GM10266 (cell line): ENCODE data around the gene CPAMD8.
"Not testable (repeated sequence)": the region's sequence is repeated elsewhere in the genome, so short reads cannot be mapped to it uniquely, and the experiment has no call there.

Source experiments
- DNase-seq: peaks from one replicate; pipeline ENCODE4 v3.0.0; 2012; ENCODE audit errors: extremely low spot score
- TF ChIP-seq, protein P1 (sequence below): IDR thresholded peaks from 2 replicates; pipeline ENCODE4 v1.5.1; 2012; ENCODE audit warnings: mild to moderate bottlenecking, low read depth; ENCODE audit not compliant: control insufficient read depth, insufficient read depth; ENCODE audit errors: missing control alignments

Gene CPAMD8

DNA sequence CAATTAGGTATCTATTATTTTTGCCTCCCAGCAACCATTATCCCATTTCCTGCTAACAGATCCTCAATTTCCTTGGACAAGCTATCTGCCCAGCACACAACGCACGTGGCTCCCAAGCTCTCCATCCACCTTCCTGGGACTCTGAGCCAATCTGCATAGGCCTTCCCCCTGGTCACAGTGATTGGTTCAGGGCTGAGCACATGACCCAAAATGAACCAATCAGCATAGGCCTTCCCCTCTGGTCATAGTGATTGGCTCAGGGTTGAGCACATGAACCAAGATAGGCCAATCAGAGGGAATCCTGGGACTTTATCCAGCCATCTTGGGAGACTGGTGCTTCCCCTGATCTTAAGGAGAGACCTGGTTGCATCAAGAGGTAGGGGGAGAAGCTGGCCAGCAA lies 5.8 kb downstream of the CPAMD8 start:
- TF ChIP-seq, protein P1, sequence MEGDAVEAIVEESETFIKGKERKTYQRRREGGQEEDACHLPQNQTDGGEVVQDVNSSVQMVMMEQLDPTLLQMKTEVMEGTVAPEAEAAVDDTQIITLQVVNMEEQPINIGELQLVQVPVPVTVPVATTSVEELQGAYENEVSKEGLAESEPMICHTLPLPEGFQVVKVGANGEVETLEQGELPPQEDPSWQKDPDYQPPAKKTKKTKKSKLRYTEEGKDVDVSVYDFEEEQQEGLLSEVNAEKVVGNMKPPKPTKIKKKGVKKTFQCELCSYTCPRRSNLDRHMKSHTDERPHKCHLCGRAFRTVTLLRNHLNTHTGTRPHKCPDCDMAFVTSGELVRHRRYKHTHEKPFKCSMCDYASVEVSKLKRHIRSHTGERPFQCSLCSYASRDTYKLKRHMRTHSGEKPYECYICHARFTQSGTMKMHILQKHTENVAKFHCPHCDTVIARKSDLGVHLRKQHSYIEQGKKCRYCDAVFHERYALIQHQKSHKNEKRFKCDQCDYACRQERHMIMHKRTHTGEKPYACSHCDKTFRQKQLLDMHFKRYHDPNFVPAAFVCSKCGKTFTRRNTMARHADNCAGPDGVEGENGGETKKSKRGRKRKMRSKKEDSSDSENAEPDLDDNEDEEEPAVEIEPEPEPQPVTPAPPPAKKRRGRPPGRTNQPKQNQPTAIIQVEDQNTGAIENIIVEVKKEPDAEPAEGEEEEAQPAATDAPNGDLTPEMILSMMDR: no peak
- no peak for DNase-seq

DNA sequence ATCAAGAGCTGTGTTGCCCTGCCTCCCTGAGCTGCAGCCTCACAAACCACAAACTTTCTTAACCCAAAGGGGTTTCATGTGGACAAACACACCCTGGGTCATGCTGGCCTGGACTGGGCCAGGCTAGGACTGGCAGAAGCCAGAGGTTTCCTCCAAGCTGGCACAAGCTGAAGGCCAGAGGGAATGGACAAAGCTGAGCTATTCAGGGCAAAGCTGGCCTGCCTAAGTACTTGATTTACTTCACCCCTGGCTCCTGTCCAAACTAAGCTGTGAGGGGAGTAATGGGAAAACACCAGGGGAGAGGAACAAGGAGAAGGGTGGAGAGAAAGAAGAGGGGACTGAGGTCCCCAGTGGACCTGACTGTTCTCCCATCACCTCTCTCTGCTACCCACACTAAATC lies 6.2 kb downstream of the CPAMD8 start:
- TF ChIP-seq, protein P1: no peak

DNA sequence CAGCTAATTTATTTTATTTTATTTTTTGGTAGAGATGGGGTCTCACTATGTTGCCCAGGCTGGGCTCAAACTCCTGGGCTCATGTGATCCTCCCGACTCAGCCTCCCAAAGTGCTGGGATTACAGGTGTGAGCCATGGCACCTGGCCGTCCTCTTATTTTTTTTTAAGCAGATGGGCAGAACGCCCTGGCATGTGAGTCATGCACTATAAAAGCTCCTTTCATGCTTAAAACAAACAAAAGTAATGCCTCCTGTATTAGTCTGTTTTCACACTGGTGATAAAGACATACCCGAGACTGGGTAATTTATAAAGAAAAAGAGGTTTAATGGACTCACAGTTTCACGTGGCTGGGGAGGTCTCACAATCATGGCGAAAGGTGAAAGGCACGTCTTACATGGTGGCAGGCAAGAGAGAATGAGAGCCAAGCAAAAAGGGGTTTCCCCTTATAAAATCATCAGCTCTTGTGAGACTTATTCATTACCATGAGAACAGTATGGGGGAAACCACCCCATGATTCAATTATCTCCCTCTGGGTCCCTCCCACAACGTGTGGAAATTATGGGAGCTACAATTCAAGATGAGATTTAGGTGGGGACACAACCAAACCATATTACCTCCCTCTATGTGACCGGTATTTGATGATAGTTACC lies 12.3 kb downstream of the CPAMD8 start:
- DNase-seq: not testable (repeated sequence)

More for the DNA sequence above, 6.2 kb downstream of the CPAMD8 start:
- DNase-seq: no peak

DNA sequence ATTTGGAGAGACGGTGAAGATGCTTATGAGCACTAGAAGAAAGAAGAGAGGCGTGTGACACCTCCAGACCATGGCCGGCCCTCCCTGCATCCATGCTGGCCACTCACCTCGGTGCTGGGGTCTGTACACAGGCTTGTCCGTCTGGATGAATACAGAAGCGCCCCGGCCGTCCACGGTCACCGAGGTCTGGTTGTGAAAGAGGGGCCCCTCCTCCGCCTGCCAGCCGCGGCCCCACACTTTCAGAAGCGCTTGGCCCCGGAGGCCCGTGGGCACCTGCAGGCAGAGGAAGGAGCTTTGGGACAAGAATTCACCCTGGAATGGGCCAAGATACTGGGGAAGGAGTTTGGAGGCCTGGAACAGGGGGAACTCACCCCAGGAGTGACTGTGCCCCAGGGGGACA lies 15.1 kb downstream of the CPAMD8 start:
- no peak for DNase-seq
- TF ChIP-seq, protein P1: no peak

DNA sequence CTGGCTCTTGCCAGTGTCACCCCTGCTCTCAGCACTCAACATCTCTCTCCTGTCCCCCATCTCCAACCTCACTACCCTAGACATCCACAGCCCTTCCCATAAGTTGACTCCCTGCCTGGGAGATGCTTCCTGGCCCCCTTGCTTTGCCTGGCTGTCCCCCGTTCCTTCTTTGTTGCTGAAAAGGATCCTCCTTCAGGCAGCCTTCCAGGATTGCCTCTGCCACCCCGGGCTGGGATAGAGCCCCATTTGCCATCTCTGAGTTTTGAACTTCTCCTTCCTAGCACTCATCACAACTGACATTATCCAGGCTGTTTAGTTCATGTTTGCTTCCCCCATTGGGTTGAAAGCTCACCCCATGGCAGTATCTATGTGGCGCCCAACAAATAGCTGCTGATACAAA lies 20.0 kb downstream of the CPAMD8 start:
- TF ChIP-seq, protein P1: no peak
- no peak for DNase-seq

DNA sequence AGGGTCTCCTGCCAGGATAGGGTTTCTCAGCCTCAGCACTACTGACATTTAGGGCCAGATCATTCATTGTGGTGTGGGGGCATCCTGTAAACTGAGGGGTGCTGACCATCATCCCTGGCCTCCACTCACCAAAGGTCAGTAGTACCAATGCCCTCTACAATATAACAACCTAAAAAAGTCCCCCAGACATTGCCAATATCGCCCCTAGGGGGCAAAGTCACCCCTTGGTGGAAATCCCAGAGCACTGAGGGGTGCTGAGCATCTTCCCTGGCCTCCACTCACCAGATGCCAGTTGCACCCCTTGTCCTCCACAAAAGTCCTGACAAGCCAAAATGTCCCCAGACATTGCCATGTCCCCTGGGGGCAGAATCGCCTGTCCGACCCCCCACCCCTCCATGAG lies 21.6 kb downstream of the CPAMD8 start:
- DNase-seq: no peak
- TF ChIP-seq, protein P1: no peak

DNA sequence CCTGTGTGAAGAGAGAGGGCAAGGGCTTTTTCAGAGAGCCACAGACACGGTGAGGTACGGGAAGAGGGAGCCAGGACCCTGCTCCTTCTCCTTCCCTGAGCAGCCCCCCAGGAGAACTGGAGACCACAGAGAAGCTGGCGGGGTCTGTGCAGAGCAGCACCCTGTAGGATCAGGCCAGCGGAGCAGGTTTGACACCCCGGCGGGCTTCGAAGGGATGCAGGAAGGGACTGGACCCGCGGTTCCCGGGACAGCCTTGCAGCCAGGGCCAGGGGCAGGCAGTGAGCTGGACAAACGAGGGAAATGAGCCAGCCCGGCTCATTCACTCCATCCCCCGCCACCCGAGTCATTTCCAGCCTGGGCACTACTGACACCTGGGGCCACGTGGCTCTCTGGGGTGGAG lies 22.2 kb downstream of the CPAMD8 start:
- TF ChIP-seq, protein P1: no peak

DNA sequence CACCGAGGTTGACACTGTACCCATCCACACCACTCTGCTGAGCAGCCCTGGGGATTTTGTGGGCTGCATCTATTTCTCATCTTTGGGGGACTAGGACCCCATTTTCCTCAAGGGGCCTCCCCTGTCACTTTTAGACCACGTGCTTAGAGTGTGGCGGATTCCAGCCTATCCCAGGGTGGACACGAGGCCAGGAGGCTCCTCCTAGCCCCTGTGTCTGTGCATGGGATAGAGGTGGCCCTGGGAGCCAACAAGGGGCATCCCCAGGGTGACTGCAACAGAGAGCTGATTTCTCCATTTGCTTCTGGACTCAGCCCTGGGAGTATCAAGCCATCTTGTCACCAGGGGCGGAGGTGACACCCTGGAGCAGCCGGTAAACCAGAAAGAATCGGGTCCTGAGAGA lies 24.2 kb downstream of the CPAMD8 start:
- TF ChIP-seq, protein P1: no peak
- no peak for DNase-seq

More for the DNA sequence above, 22.2 kb downstream of the CPAMD8 start:
- no peak for DNase-seq
